Measurements from ENCODE around the gene AFAP1L1.
"Not testable (repeated sequence)": the region's sequence is repeated elsewhere in the genome, so short reads cannot be mapped to it uniquely, and the experiment has no call there.

Gene AFAP1L1

GRCh38 chr5:149391076-149391475 is 119.4 kb downstream of the AFAP1L1 start:
- H3K36me3 ChIP-seq (ENCODE audit: control insufficient read depth in 4 of 4, insufficient read depth in 4 of 4, low read length in 3 of 4); H3K4me1 ChIP-seq (ENCODE audit: control extremely low read depth in 1 of 4, control insufficient read depth in 4 of 4, insufficient read depth in 4 of 4, low read length in 3 of 4); H3K27me3 ChIP-seq (replicated peaks in 2 of 5; ENCODE audit: control insufficient read depth in 4 of 5, insufficient read depth in 5 of 5, low read length in 4 of 5); H3K27ac ChIP-seq (ENCODE audit: insufficient read depth in 1 of 2, low read depth in 1 of 2, low read length in 2 of 2, poor library complexity in 1 of 2, severe bottlenecking in 2 of 2); DNase-seq; H3K4me3 ChIP-seq (ENCODE audit: control insufficient read depth in 1 of 7, extremely low read depth in 1 of 7, insufficient read depth in 4 of 7, low read depth in 2 of 7, low read length in 6 of 7); H3K9me3 ChIP-seq (ENCODE audit: control extremely low read depth in 1 of 5, control insufficient read depth in 4 of 5, insufficient read depth in 2 of 5, low read depth in 1 of 5, low read length in 4 of 5); POLR2A ChIA-PET: not testable (repeated sequence)
- 89% methylated on average over 5 of the region's 6 CpGs for WGBS (ENCODE audit: insufficient coverage)
- CTCF ChIA-PET: interaction anchor here (0.7 to 2.2 kb wide), 8 partner anchors 10 to 70 kb away, joined by 3 to 10 read pairs (median 4); partner anchors contain the start of gene PCYOX1L

All from common myeloid progenitor, CD34-positive (primary cell).